ENCODE data around the gene TEX26.

DNA sequence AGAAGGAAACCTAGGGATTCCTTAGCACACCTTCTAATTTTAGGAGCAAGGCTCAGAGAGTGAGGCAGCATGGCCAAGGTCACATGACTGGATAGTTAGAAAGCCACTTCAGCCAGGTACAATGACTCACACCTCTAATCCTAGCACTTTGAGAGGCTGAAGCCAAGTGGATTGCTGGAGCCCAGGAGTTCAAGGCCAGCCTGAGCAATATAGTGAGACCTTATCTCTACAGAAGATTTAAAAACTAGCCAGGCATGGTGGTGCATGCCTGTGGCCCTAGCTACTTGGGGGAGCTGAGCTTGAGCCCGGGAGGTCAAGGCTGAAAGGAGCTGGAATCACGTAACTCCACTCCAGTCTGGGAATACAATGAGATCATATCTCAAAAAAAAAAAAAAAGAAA is 69.2 kb downstream of the TEX26 start:
- TF ChIP-seq, protein P1, sequence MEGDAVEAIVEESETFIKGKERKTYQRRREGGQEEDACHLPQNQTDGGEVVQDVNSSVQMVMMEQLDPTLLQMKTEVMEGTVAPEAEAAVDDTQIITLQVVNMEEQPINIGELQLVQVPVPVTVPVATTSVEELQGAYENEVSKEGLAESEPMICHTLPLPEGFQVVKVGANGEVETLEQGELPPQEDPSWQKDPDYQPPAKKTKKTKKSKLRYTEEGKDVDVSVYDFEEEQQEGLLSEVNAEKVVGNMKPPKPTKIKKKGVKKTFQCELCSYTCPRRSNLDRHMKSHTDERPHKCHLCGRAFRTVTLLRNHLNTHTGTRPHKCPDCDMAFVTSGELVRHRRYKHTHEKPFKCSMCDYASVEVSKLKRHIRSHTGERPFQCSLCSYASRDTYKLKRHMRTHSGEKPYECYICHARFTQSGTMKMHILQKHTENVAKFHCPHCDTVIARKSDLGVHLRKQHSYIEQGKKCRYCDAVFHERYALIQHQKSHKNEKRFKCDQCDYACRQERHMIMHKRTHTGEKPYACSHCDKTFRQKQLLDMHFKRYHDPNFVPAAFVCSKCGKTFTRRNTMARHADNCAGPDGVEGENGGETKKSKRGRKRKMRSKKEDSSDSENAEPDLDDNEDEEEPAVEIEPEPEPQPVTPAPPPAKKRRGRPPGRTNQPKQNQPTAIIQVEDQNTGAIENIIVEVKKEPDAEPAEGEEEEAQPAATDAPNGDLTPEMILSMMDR (conservative IDR thresholded peaks at IDR 0.05; ENCODE audit: low read length), result no peak
- no peak for TF ChIP-seq EZH2phosphoT487 (IDR thresholded peaks at IDR 0.05; ENCODE audit: borderline replicate concordance, low read depth, low read length)

All from OCI-LY7 (cell line).